Activated CD8-positive, alpha-beta memory T cell treated with anti-CD3 and anti-CD28 coated beads for 1 hour (primary cell): Measurements from ENCODE around the gene TMEM92.
"Not testable (repeated sequence)": the region's sequence is repeated elsewhere in the genome, so short reads cannot be mapped to it uniquely, and the experiment has no call there.

ENCODE experiments used
- DNase-seq, 2 donors: peaks; one replicate each; pipeline ENCODE4 v3.0.0-alpha.2; 2020; ENCODE audit warnings: low read depth in 1 of 2; ENCODE audit errors: extremely low read depth in 1 of 2

TMEM92 gene

DNA sequence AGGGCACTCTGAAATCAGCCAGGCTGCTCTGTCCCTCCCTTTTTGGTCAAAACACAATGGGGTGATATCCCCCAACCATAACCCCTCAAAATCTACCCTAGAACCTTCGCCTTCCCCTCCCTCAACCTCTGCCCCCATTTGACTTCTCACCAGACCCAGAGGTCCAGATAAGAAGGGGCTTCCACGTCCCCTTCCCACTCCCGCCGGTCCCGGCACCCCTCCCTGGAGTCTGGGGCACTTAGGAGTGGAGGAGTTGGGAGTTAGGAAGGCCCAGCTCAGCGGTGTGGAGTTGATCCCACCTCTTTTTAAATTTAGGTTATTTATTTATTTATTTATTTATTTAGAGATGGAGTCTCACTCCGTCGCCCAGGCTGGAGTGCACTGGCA, 619 bp upstream of the TMEM92 start:
- DNase-seq = no peak

DNA sequence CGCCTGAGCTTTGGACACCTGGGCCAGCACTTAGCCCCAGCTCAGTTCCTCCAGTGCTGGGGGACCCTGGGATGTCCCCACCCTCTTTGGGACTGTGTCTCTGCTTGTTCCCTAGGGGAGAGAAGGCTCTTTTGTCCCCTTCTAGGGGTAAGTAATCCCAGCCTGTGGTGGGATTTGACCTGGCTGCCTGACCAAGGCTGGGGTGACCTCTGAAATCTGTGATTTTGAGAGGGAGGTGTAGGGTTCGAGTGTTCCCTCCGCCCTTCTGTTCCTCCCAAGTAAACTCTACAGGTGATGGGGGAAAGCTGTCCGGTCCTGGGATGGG, 593 bp downstream of the TMEM92 start:
- DNase-seq = no peak

DNA sequence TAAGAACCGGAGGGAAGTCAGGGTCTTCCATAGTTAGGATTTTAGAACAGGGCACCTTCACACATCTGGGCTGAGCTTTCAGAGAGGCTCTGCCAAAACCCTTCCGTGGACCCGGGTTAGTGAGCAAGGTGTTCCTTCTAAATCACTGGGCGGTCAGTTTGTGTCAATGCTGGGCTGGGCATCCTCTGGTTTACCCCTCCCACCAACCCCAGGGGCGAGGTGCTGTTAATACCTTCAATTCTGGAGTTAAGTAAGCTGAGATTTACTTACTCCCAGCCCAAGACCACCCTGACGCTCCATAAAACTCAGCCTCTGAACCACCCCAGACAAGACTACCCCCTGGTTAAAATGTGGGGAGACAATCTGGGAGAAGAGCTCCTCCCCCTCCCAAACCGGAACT, 1.0 kb downstream of the TMEM92 start:
- DNase-seq = no peak

DNA sequence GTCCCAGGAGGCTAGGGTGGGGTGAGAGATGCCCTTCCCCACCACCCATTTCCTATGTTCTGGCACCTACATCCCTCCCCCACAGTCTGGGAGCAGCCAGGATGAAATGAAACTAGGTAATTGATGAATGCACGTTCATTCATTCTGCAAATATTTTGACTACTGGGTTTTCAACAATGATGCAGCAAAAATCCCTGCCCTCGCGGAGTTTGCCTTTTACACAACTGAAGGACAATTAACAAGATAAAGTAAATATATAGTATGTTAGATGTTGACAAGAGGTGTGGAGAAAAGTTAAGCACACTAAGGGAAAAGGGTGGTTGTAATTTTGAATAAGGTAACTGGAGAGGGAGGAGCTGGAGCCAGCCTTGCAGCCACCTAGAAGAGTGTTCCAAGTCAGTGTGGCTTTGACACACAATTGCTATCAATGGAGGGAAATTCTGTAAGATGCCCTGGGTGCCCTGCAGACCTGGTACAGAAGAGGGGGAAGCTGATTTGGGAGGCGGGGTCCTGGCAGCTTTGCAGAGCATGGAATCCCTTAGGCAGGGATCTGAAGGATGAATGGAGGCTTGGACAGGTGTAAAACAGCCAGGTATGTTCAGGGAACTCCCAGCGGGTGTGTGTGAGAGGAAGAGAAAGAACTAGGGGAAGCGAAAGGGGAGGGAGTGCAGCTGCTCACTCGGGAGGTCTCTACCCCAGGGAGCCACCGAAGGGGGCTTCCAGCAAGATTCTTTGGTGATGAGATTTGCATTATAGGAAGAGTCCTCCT, 2.5 kb downstream of the TMEM92 start:
- DNase-seq = no peak

DNA sequence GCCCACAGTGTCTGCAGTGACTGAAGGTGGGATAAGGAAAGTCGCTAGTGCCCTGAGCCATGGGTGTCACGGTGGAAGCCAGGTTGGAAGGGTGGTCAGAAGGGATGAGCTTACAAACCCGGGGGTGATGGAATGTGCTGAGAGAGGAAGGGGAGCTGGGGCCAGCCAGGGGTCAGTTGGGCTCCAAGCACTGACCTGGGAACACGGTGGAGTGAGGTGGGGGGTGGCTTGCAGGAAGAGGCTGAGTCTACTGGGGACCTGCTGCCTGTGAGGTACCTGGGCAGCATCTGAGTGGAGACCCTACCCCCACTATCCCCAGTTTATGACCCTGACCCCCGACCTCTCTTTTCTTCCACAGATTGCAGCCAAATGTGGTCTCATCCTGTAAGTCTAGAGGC, 3.1 kb downstream of the TMEM92 start:
- no peak for DNase-seq

DNA sequence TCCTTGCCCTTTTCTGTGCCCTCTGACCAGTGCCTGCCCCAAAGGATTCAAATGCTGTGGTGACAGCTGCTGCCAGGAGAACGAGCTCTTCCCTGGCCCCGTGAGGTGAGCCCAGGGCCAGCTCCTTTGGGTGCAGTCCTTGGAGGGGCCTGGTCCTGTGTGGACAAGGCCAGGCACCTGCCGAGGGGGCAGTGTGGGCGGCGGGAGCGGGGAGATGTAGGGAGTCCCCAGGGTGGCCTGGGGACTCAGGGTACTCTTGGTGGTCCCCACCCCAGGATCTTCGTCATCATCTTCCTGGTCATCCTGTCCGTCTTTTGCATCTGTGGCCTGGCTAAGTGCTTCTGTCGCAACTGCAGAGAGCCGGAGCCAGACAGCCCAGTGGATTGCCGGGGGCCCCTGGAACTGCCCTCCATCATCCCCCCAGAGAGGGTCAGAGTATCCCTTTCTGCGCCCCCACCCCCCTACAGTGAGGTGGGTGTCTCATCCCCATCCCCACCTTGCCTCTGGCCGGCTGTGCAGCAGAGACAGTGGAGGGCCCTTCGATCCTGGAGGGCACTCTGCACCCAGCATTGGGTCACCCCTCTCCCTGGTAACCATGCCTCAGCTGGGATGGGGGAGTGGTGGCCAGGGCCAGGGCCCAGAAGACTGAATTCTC, 4.4 kb downstream of the TMEM92 start:
- DNase-seq = no peak

DNA sequence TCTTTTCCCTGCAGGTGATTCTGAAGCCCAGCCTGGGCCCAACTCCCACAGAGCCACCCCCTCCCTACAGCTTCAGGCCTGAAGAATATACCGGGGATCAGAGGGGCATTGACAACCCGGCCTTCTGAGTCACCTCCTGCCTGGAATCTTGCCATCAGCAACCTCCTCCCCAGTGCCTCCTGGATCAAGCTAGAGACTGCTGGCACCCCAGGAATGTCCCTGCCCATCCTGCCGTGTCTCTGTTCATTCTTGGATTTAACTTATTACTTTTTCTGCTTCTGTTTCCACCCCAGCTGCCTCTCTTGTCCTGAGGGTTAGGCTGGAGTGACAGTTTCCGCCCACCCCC, 4.9 kb downstream of the TMEM92 start:
- DNase-seq = no peak

DNA sequence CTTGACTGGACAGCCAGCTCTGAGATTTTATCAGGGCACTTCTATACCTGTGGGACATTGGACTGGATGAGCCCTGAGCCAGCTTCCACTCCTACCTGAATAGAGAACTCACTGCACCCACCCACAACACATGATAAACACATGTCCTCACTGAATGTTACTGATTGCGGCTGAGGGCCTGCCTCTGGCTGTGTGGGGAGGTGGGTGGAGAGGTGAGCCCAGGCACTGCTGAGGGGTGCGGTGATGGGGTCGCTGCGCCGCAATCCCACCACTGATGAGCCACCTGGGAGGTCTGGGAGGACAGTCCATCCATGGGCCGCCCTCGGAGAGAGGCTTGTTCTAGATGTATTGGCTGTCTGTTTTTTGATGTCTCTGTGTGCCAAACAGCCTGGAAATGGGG, 5.4 kb downstream of the TMEM92 start:
- no peak for DNase-seq

DNA sequence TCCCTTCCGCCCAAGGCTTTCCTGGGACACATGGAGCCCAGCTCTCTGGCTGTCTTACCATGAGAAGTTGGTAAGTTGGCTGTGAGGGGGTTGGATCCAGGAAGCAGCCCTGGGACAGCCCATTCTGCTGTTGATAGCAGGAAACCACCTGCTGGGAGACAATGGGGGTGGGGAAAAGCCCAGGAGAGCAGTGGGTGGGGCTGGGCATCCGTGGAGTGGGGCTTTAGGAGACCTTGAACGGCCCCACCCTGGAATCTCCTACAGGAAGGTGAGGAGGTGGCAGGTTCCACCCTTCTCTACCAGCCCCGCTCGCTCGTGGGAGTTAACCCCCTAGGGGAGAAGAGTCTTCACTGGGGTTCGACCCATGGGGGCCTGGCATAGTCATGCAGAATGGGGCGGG, 5.8 kb downstream of the TMEM92 start:
- DNase-seq = no peak

DNA sequence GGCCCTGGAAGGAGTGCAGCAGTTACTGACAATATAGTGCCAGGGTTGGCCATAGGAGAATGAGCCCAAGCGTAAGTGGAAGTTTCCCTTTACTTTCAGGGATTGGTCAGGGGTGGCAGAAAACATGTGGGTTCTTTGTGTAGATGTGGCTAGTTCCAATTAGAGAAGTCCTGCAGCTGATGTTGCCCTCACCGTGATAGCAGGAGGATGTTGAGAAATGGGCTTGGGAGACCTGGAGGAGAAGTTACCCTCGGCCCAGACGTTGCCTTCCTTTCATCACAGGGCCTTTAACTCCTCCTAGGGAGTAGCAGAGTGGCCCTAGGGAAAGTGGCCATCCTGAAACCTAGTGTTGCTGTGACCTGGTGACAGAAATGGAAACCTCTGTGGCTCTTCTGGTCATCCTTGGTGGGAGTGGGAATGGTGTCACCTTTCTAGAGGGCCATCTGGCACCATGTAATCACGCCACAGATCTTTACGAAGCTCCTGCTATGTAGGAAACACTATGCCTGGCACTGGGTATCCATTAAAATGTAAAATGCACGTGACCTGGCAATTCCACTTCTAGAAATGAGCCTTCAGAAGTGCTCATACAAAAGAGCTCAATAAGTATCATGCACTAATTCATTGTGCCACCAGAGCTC, 6.7 kb downstream of the TMEM92 start:
- no peak for DNase-seq

DNA sequence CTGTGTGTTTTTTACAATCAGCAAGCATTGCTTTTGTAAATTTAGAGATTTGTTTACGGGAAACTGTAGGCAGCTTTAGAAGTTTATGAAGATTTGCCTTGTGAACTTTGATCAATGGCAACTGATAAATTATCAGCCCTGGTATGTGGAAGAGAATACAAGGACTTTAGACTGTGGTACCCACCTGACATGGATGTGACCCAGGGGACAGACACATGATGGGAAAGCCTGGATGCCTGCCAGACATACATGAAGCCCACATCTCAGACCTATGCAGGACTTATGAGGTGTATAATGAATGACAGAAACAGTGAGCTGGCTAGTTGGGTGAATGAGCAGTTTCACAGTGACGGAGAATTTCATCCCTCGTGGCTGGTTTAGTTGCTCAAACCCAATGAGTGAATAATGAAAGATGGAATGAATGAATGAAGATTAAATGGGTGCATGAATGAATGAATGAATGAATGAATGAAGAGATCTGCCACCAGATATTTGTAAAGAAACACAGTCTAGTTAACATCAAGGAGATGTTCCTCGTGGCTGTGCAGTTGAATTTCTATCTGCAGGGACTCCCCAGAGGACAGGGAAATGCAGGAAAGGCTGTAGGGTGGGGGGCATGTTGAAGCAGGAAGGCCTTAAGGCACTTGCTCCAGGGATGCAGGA, 7.6 kb downstream of the TMEM92 start:
- no peak for DNase-seq

DNA sequence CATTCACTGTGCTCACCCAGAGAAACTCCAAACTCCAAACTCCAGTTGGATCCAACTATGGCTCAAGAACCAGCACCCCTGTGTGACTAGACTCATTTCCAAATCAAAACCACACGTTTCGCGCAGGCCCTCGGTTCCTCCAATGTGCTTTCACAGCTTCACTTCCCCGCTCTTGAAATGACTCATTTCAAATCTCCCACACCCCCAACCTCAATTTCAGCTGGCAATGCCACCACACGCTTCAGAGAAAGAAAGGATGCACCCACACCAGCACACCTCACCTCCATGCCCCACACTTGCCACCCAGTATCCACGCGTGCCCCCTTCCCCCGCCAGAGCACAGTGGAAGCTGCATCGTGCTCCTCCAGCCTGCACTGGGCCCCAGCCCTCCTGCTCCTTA, 9.0 kb downstream of the TMEM92 start:
- DNase-seq = no peak

DNA sequence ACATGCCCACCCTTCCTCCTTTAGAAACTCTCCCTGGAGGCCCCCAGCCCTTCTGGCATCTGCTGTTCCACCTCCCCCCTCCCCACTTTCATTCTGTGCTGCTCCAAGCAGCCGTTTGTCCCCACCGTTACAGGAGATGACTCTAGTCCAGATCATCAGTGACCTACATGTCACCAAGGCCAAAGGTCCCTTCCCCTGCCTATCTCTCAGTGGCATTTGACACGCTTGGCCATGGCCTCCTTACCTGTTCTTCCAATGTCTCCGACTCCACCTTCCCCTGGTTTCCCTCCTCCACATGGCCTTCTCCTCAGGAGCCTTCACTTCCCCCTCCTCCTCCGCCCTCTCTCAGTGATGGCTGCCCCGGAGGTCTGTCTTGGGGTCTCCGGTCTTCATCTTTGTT, 9.4 kb downstream of the TMEM92 start:
- no peak for DNase-seq

DNA sequence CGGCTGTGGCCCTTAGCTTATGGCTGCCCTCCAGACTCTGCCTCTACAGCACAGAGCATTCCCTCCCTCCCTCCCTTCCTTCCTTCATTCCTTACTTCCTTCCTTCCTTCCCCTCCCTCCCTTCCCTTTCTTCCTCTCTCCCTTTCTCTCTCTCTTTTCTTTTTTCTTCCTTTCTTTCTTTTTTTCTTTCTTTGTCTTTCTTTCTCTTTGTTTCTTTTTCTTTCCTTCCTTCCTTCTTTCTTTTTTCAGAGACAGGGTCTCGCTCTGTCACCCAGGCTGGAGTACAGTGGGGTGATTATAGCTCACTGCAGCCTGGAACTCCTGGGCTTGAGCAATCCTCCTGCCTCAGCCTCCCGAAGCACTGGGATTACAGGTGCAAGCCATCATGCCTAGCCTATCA, 11.7 kb downstream of the TMEM92 start:
- DNase-seq = no peak

DNA sequence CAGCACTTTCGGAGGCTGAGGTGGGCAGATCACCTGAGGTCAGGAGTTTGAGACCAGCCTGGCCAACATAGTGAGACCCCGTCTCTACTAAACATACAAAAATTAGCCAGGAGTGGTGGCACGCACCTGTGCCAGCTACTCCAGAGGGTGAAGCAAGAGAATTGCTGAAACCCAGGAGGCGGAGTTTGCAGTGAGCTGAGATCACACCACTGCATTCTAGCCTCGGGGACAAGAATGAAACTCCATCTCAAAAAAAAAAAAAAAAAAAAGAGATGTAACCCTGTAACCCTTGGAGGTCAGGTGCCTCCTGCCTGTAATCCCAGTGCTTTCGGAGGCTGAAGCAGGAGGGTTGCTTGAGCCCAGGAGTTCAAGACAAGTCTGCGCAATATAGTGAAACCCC, 13.0 kb downstream of the TMEM92 start:
- not testable (repeated sequence) for DNase-seq

DNA sequence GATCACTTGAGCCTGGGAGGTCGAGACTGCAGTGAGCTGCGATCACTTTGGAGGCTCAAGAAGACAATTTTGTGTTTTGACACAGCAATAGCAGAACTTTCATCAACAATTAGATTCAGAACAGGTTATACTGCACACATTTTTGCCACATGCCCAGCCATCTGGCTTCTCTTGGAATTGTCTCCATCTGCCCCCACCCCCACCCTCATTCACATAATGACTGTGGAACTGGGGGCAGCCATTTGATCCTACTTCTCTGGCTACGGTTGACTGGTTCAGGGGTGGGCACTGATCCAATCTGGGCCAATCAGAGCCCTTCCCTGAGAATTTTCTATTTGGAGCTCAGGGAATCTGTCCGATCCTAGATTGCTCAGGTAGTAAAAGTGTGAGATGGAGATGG, 14.0 kb downstream of the TMEM92 start:
- no peak for DNase-seq

DNA sequence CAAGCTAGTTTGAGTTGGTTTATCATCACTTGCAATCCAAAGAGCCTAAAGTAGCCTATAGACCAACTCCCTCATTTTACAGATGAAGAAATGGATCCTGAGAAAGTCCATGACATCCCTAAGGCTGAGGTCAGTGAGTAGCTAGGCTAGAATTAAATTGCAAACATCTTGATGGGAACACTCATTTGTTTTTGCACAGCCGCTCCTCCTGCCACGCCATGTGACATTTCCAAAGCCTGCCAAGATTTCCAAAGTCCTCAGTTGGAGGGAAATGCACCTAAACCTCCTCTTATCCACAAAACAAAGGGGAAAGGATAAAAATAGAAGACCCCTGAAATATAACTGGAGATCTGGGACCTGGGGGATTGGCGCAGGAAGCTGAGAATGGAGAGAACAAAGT, 15.0 kb downstream of the TMEM92 start:
- no peak for DNase-seq

DNA sequence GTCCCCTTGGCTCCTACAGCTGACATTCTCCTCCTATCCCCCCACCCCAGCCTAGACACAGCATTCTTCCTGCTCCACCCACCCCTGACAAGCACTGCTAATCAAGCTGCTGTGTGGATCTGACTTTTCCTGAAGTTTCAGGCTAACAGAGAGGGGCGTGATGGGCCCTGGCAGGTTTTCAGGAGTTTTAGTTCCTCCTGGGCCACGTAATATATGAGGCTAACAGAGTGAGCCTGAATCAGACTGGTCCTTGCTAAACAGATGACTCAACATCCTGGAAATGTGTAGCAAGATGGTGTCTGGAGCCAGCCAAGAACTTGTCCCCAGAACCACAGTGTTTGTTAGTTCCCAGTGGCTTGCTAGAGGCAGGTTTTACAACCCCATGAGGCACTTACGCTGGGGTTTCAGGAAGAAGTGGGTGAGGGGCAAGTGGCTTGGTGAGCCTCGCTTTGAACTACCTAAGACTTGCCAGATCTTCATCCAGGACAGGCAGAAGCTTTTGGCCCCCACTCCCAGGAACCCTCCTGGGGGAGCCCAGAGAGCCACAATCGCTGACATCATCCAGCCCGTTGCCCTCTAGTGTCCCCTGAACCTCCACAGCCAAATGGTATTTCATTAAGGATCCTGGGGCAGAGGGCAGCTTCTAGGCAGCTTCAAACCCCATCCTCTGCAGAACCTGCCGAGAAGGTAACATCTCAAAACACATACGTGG, 15.9 kb downstream of the TMEM92 start:
- DNase-seq = no peak

DNA sequence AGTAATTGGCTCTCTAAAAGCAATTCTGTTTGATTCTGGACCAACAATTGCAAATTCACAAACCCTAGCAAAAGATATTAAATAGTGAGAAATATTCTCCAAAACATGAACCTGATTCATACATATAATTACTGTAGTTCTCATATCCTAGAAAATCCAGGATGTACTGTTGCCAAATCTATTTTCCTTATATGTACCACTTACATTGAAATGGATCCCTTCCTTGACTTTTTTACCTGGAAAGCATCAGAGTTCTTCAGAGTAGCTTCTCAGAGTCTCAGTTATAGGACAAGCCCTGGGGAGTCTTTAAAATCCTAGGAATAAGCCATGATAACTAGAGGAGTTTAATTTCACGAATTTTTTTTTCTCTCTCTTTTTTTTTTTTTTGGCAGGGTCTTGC, 16.7 kb downstream of the TMEM92 start:
- no peak for DNase-seq

DNA sequence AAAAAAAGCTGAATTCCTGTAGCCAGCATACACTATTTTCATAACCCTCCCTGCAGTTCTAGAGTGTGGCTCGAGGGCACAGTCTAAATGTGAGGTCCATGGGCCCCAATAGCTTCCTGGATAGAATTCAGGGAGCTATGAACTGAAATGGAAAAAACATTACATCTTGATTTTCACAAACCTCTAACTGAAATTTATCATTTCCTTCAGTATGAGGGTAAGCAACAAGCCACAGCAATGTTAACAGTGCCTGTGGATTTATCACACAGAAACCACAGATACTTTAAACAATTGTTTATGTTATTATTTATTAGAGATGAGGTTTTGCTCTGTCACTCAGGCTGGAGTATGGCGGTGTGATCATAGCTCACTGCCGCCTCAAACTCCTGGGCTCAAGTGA, 18.2 kb downstream of the TMEM92 start:
- DNase-seq = no peak

DNA sequence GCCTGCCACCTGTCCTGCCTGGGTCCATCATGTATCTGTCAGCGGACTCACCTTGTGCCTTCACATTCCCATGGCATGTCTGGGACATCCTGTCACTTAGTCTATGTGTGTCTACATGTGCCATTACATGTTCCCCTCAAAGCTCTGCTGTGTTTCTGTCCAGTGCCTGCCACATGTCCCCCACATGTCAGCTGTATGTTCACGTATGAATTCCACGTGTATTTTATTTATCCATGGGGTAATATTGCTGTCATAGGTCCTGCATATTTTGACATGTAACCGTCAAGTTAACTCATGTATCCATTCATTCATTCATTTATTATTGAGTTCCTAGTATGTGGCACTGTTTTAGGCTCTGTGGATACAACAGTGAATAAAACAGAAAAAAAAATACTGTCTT, 20.8 kb downstream of the TMEM92 start:
- DNase-seq = no peak
